NCI-H1436 treated with DMSO at 0.1 percent for 48 hours (cell line): ENCODE results near the gene NPAS3.

Source experiments
- DNase-seq: peaks from one replicate; lab custom pipeline; 2025; lab: John Stamatoyannopoulos, UW

Gene NPAS3

GRCh38 chr14:33377596-33378390, 439.1 kb downstream of the NPAS3 start:
- no peak for DNase-seq

GRCh38 chr14:33381717-33382116, 443.0 kb downstream of the NPAS3 start:
- no peak for DNase-seq

- no peak for DNase-seq
These were observed 447.5 kb downstream of the NPAS3 start for GRCh38 chr14:33386140-33386539.

DNA sequence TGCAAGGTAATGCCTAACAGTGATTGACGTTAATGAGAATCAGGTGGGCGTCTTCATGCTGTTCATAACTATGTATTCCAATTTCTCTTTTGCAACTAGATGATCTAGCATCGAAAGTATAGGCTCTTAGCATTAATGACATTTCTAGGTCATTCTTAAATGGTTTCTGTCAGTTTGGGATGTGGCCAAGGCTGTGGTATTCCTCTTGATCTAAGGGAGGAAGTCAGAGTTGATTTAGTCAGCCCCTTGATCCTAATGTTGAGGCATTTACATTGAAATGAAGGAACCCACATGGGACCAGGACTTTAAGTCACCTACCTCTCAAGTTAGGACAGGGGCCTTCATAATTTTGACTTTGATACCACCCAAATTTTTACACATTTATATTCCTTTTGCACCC, 448.1 kb downstream of the NPAS3 start:
- no peak for DNase-seq

GRCh38 chr14:33390335-33390734, 451.7 kb downstream of the NPAS3 start:
- no peak for DNase-seq

DNA sequence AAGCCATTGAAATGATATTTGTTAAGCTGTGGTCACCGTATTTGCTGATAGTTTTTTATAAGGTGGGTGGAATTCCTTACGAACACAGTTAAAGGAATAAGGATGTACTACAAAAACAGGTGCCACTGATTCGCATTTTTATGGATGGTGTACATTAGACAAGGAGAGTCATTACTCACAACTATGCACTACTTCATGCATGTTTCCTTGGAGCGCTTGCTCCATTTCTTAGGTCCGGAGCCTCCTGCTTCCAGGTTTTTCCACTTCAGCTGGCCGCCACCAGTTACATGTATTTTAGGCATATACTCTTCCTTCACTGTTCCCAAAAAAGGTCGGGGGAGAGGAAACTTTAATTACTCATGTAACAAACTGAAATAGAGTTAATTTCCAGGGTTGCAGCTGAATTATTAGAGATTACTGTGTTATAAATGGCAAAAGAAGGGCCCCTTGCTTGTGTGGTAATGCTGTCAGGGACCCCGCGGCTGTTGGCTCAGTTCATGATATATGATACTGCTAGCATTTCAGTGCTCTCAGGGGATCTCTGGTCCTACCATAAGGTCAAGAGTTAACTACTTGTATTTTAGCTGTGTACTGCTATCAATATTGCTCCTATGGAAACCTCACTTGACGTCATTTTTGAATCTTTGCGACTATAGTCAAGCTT, 454.7 kb downstream of the NPAS3 start:
- no peak for DNase-seq

DNA sequence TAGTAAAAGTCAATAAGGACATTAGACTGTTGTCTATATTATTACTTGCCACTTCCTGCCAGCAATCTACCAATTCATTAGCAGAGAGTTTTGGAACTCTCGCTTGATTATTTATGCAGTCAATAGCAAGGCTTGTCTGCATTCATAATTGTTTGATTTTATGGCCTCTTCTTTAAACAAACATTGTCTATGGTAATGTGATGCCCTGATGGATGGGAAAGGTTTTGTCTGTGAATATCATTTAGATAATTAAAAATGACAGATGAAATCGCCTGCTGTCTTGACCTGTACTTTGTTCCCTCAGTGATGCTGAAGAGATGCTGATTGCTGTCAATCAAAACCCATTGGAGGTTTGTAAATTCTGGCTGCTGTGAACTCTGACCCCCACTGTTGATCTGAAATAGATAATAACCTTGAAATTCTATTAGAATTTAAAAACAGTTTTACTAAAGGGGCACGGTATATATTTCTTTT, 455.3 kb downstream of the NPAS3 start:
- no peak for DNase-seq

- no peak for DNase-seq
These were observed 462.6 kb downstream of the NPAS3 start for GRCh38 chr14:33401311-33401710.

- no peak for DNase-seq
These were observed 463.9 kb downstream of the NPAS3 start for GRCh38 chr14:33402604-33403003.

- DNase-seq = no peak
These were observed 465.4 kb downstream of the NPAS3 start for GRCh38 chr14:33404054-33404453.

DNA sequence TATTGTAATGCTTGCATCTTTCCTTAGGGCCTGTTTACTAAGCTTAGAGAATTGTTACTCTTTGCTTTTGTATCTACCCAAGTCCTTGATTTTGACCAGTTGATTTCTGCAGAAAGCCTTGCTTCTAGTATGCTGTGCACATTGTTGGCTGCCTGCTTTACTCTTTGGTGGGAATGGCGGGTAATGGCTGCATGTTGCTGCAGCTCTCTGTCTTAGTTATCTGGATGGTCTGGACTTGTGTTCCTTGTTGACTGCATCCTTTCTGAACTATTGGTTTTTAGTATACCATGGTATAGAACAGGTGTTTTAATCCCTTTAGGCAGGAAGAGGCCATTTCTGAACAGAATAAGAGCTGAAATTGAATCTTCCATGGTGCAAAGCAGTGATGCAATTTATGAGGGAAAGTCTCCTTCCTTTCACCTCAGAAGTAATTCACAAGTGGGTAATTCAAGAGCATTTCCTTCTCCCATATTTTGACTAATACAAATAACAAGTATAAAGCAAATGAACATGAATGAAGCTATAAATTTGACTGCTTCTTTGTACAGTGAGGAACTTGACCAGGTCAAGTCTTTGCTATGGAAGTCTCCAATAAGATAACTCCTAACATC, 466.4 kb downstream of the NPAS3 start:
- no peak for DNase-seq

- no peak for DNase-seq
These were observed 468.1 kb downstream of the NPAS3 start for GRCh38 chr14:33406766-33407165.

DNA sequence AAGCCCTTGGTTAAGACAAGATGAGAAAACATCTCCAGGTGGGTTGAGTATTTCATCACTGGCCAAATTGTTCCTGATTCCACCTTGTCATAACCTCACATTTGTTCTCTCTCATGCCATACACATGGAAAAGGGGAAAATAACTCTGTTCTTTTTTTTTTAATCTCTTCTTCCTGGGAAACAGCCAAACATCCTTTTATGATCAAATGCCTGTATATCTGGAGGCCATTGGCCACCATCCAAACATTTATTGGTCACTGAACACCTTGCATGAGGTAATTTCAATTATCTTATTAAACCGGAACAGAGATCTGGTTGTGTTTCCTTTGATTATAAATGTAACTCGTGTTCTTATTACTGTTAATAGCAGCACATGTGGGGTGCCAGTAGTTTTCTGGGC, 469.6 kb downstream of the NPAS3 start:
- DNase-seq = no peak

DNA sequence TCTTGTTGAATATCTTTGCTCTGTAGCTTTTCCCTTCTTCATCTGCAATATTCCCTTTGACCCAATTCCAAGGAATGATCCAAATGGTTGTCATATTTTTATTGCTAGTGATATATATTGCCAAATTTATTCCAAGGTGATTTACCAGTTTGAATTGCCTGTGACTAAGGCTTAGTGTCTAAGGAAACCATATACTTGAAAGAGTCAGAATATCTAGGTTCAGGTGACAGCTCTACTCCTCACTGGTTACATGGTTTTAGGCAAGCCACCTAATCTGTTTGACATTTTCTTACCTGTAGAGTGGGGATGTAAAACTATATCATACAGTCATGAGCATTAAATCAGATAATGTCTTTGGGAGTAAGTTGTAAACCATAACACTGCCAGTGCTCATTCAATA, 473.8 kb downstream of the NPAS3 start:
- DNase-seq = no peak

- no peak for DNase-seq
These were observed 474.7 kb downstream of the NPAS3 start for GRCh38 chr14:33413381-33413780.

GRCh38 chr14:33414041-33414440, 475.4 kb downstream of the NPAS3 start:
- DNase-seq = no peak

DNA sequence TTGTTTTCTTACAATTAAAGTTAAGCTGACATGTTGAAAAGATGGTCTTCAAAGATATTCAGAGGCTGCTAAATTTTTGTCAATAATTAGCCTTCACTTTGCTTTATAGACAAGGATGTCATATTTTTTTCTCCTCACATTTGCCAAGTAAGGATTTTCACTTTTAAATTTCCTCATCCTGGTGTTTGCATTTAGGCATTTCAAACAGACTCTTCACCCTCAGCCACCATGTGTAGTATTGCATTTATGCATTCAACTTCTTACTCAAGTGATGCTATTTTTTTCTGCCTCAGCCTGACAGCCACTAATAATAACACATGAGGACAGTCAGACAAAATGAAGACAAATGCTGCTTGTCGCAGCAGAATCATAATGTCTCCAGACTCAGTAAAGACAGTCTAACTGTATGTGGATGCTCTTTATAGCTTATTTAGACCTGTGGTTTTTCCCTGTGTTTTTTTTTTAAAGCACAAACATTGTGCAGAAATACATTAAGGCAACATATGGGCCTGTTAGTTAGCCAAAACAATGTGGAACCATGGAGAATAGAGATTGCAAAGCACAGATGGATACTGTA, 481.5 kb downstream of the NPAS3 start:
- no peak for DNase-seq

DNA sequence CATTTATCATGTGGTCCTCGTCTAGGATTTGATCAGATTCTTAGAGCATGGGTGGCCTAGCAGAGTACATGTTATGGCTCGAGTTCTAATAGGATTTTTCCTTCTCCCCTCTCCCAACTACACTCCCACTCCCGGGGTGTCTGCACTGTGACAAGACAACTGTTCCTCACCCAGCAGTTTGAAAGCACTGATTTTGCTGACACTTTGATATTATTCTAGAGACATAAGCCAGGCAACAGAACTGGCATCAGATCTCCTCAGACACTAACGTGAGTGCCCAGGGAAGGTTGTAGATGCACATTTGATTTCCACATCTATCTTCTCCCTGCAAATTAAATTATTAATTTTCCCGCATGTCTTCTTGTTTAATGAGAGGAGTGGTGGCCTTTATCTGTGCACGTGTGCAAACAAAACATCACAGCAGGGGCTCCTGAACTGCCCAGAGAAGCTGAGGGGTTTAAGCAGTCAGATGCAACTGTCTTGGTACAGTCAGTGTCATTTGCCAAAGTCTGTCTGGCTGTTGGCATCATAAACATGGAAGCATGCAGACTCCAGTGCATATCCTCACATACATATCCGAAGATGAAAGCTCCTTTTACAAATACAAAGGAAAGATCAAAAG, 491.8 kb downstream of the NPAS3 start:
- DNase-seq = no peak

DNA sequence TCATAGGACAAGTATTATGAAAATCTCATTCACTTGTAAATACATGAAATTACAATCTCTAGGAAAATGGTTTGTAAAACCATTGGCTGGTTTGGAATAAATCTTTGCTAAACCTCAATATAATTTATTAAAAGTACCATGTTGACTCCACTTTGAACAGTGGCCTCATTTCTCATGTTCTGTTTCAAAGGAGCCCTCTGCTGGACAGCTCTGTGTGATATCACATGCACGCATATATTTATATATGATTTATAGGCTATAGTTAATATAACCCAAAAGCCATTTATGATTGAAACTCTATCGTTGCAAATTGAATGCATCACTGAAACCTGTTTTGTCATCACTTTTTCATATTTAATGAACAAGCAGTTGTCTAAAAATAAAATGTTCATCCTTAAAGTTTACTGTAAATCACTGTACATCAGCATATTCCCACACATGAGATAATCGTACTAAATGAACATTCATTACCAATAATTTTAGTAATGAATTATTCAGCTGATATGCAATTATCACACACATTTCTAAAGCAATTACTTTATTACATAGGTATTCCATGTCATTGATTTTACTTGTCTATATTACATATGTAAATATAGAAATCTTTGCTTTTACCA, 493.8 kb downstream of the NPAS3 start:
- no peak for DNase-seq

- DNase-seq = no peak
These were observed 494.7 kb downstream of the NPAS3 start for GRCh38 chr14:33433396-33433795.

GRCh38 chr14:33435911-33436689, 497.4 kb downstream of the NPAS3 start:
- no peak for DNase-seq
